Tongue (tissue), 2 donors: Measurements from ENCODE around the gene LBR. TPM values are rescaled to one million over a fixed set of nuclear protein-coding genes. Genes with fewer than 3 reads are reported as not detected.

Experiments used
- DNase-seq: peaks from one replicate; pipeline ENCODE4 v3.0.0-alpha.2; 2015
- total RNA-seq: library from RNA; depleted of rRNA; stranded (reverse); fragments of >200 nt; gene quantifications from one replicate; pipeline ENCODE4 v1.2.3, GENCODE V29; 2014

LBR gene
- total RNA-seq, 1 donor from 2014 or later, result 42.7 TPM

- DNase-seq, result no peak
These were observed 37.3 kb upstream of the LBR start for GRCh38 chr1:225464851-225465792.

GRCh38 chr1:225462714-225463574 lies 35.1 kb upstream of the LBR start:
- DNase-seq, result no peak

GRCh38 chr1:225462429-225462713 lies 34.5 kb upstream of the LBR start:
- DNase-seq, result no peak

- DNase-seq, result no peak
These were observed 33.9 kb upstream of the LBR start for GRCh38 chr1:225461533-225462428.

- no peak for DNase-seq
These were observed 33.1 kb upstream of the LBR start for GRCh38 chr1:225460737-225461532.

- DNase-seq, result no peak
These were observed 32.3 kb upstream of the LBR start for GRCh38 chr1:225460021-225460736.

- DNase-seq, result no peak
These were observed 30.4 kb upstream of the LBR start for GRCh38 chr1:225458222-225458631.

GRCh38 chr1:225454733-225455132 lies 26.9 kb upstream of the LBR start:
- no peak for DNase-seq

GRCh38 chr1:225453797-225454648 lies 26.2 kb upstream of the LBR start:
- peak; percentile 56 for DNase-seq

GRCh38 chr1:225451840-225452515 lies 24.1 kb upstream of the LBR start:
- DNase-seq, result no peak

- no peak for DNase-seq
These were observed 23.5 kb upstream of the LBR start for GRCh38 chr1:225451340-225451739.

GRCh38 chr1:225450491-225451191 lies 22.8 kb upstream of the LBR start:
- DNase-seq, result no peak

GRCh38 chr1:225449774-225450173 lies 21.9 kb upstream of the LBR start:
- no peak for DNase-seq

GRCh38 chr1:225449261-225449660 lies 21.4 kb upstream of the LBR start:
- no peak for DNase-seq

GRCh38 chr1:225448146-225448805 lies 20.4 kb upstream of the LBR start:
- no peak for DNase-seq

- peak; percentile 69 for DNase-seq
These were observed 19.8 kb upstream of the LBR start for GRCh38 chr1:225447650-225448089.

GRCh38 chr1:225446981-225447615 lies 19.3 kb upstream of the LBR start:
- no peak for DNase-seq
